Measurements from ENCODE around the gene AKIRIN2. TPM values are rescaled to one million over a fixed set of nuclear protein-coding genes. Genes with fewer than 3 reads are reported as not detected.
"Not testable (repeated sequence)": the region's sequence is repeated elsewhere in the genome, so short reads cannot be mapped to it uniquely, and the experiment has no call there.

The AKIRIN2 gene
- polyA plus RNA-seq, 4 donors = 62.5 to 68.4 (median 63.6) TPM

DNA sequence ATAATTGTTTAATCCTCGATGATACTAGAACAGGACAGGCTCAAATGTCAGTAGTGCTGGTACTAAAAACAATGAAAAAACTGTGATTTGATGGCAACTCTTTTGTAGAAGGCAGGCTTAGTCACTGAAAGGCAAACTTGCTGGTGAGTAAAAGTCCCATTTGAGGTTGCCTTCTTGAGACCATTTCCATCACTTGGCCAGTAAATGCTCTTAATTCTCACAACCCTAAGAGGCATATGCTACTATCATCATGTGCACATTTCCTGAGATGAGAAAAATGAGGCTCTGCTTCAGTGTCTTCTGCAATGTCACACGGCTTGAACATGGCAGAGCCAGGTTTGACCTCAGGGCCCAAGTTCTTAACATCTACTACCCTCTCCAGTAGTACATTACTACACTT lies 9.9 kb downstream of the AKIRIN2 start:
- no peak for DNase-seq (ENCODE audit: low read depth in 4 of 4, low spot score in 2 of 4)

DNA sequence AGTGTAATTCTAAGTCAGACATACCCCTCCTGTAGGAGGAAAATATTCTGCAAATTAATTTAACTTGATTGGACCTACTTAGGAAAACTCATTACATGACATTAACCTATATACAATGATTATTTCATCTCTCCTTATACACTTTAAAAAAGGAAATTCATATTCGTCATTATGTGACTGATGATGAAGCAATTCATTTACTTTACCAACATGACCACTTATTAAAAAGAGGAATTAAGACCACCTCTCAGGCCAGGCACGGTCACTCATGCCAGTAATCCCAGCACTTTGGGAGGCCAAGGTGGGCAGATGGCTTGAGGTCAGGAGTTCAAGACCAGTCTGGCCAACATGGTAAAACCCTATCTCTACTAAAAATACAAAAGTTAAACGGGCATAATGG lies 11.6 kb downstream of the AKIRIN2 start:
- no peak for DNase-seq (ENCODE audit: low read depth in 4 of 4, low spot score in 2 of 4)

DNA sequence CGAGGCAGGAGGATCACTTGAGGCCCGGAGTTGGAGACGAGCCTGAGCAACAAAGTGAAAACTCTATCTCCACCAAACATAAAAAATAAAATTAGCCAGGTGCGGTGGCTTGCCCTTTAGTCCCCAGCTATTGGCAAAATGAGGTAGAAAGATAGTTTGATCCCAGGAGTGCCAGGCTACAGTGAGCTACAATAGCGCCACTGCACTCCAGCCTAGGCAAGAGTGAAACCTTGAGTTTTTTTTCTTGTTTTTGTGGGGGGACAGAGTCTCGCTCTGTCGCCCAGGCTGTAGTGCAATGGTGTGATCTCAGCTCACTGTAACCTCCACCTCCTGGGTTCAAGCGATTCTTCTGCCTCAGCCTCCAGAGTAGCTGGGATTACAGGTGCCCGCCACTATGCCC lies 14.1 kb downstream of the AKIRIN2 start:
- not testable (repeated sequence) for DNase-seq (ENCODE audit: low read depth in 4 of 4, low spot score in 2 of 4)

DNA sequence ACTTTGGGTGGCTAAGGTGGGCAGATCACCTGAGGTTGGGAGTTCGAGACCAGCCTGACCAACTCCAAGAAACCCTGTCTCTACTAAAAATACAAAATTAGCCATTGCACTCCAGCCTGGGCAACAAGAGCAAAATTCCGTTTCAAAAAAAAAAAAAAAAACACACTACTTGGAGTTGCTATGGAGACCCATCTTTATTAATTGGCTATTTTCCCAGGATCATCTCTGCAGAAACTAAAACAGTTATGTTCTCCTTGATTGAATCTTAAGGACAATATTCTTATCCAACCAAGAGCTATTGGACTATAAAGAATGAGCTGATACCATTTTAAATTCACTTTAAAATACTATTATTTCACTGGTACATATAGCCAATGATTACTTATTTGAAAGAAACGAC lies 14.7 kb downstream of the AKIRIN2 start:
- DNase-seq (ENCODE audit: low read depth in 4 of 4, low spot score in 2 of 4) = no peak

DNA sequence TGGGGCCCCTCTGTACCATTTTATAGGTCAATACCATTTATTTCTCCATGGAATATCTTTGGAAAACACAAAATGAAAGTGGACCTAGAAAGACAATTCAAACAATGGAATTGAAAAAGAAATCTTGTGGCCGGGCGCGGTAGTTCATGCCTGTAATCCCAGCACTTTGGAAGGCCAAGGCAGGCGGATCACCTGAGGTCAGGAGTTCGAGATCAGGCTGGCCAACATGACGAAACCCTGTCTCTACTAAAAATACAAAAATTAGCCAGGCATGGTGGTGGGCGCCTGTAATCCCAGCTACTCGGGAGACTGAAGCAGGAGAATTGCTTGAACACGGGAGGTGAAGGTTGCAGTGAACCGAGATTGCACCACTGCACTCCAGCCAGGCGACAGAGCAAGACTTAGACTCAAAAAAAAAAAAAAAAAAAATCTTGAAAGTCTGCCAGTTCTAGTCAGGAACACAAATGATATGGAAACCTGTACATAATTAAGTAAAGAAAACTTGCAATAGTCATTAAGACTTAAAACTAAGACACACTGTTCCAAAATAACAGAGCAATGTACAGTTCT lies 15.3 kb downstream of the AKIRIN2 start:
- not testable (repeated sequence) for DNase-seq (ENCODE audit: low read depth in 4 of 4, low spot score in 2 of 4)

DNA sequence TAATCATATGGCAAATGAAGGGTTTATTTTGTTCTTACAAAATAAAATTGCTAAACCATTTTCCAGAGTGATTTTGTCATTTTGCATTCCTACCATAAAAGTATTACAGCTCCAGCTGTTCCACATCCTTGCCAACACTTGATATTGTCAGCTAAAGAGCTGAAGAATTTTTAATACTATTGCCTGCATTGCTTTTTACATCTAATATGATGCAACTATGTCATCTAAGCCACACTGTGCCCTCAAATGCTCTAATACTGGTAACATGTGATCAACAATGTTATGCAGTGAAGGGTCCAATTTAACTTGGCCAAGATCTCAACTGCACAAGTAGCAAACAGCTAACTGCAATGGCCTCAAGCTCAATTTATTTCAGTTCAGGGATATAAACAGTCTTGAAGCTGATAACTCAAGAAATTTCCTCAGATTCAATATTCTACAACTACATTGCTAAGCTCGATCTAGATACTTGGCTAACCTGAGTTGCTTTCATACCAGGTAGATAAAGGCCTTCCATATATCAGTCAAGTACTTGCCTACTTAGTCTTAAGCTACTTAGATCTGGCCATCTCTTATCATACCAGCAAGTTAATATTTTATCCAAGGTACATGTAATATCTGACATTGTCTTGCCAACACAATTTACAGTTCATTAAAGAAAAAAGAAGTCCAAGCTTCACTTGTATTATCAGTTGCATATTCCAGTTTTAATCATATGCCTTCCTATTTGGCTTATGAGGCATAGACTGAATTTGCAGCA lies 17.0 kb downstream of the AKIRIN2 start:
- DNase-seq (ENCODE audit: low read depth in 4 of 4, low spot score in 2 of 4) = no peak

DNA sequence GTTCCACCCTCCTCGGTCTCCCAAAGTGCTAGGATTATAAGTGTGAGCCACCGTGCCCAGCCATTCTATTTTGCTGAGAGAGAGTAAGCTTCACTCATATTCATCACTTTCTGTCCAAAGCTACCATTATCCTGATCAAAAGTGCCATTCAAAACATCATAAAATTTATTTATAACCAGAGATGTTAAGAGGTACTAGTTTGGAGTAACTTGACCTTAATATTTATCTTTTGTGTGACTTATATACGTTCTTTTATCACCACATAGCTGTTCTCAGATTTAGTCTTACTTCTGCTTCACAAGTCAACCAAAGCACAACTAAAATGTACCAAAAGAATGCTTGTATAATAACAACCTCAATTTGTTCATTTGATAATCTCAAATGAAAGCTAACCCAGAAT lies 18.1 kb downstream of the AKIRIN2 start:
- DNase-seq (ENCODE audit: low read depth in 4 of 4, low spot score in 2 of 4) = no peak

DNA sequence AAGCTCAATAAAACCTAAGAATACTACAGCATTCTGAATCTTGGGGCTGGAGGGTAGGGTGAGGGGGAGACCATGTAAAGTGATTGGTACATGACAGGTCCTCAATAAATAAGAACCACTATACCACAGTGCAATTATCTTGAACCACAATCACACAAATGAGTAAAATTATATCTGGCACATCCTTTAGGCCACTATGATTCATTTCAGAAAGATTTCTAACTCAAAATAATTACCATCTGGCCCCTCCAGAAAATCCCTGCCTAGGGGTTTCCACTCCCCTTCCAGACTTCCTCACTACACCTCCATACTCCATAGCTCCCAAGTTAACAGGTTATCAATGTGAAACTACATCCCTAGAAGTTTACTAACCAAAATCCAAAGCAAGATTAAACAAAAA lies 19.7 kb downstream of the AKIRIN2 start:
- no peak for DNase-seq (ENCODE audit: low read depth in 4 of 4, low spot score in 2 of 4)

DNA sequence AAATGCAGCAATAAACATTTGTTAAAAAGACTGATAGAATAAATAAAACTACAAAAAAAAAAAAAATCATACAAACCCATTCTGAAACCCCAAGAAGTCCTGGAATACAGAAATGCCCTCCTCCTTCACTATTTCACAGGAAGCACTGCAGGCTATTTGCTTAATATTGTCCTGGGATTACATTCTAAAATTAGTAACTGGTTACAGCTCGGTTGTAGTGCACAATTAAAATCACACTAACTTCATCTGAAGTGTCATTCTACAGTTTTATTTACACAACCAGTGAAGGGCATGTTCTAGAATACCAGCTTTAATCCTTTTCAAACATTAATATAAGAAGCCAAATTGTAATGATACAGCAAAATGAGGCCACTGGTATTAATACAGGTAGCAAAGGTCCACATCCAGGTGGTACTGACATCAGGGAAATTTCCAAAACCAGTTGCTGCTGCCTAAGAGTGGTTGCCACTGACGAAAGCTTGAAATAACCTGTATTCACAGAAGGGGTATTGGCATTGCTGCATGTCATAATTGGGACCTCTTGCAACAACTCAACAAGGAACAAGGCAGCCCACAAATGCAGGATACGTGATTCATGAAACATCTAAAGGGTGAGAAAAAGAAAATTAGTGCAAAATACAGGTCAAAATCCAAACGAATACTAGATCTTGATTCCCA lies 26.9 kb downstream of the AKIRIN2 start:
- no peak for DNase-seq (ENCODE audit: low read depth in 4 of 4, low spot score in 2 of 4)

DNA sequence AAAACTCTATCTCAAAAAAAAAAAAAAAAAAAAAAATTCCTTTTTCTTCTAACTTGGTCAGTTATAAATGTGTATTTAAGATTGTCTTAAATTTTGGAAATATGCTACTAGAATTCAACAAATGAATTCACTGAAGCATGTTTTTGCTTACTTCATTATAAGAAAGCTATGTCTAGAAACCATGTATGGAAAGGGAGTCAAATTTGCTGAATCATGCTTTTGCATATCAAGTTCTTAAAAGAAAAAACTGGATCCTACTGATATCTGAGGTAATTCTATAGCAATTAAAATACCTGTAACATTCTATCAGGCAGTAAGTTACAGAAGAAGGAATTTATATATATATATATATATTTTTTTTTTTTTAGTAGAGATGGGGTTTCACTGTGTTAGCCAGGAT lies 27.7 kb downstream of the AKIRIN2 start:
- no peak for DNase-seq (ENCODE audit: low read depth in 4 of 4, low spot score in 2 of 4)

DNA sequence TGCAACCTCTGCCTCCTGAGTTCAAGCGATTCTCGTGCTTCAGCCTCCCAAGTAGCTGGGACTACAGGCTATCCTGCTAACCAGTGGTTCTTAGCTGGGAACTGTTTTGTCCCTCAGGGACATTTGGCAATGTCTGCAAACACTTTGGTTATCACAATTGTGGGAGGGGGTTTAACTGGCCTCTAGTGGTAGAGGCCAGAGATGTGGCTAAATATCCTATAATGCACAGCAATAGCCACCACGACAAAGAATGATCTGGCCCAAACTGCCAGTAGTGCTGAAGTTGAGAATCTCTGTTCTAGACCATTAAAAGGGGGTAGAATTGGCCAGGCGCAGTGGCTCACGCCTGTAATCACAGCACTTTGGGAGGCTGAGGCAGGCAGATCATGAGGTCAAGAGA lies 28.8 kb downstream of the AKIRIN2 start:
- DNase-seq (ENCODE audit: low read depth in 4 of 4, low spot score in 2 of 4) = no peak

DNA sequence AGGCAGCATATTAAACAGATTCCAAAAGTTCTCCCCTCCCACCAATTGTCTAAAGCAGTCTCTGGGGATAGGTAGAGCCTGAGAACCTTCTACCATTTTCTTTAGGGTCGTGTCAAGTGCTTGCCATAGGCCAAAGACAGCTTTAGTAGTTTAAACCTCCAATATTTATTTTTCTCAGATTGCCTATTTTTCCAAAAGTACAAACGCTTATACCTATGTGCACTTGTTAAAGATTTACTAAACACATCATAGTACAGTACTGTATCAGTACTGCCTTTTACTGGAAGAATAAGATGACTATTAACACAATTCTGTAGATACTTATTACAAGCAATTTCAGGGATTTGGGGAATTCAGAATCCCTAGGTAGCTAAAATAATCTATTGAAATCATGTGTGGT lies 29.4 kb downstream of the AKIRIN2 start:
- no peak for DNase-seq (ENCODE audit: low read depth in 4 of 4, low spot score in 2 of 4)

DNA sequence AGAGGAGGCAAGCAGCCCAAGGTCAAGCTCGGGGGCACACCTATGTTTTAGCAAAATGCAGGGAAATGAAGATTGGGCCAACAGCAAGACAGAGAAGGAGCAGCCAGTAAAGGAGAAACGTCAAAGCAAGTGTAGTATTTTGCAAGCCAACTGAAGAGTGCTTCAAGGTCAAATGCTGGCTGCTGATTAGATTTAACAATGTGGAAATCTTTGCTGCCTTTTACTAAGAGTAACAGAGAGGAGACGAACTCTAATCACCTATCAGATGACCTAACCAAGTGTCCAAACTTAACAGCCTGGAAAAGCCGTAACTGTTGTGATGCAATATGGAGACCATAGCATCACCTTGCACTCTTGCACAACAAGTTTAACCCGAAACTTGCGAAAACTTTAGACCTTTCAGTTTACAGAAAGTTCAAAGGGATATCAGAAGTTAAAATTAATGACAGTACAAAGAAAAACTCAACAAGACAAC lies 30.4 kb downstream of the AKIRIN2 start:
- DNase-seq (ENCODE audit: low read depth in 4 of 4, low spot score in 2 of 4) = no peak

DNA sequence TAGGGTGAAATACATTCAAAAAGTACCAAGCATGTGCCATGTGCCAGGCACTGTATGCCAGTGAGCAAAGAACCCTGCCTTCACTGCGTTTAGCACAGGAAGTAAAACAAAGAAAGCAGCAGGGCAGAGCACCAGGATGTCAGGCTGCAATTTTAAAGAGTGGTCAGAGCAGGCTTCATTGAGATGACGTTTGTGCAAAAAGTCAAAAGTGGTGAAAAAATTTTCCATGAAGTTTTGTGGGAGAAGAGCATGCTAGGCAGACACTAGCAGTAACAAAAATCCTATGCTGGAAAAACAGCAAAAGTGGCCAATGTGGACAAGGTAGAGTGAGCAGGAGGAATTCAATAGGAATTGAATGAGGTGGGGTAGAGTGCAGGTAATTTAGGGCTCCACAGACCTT lies 31.3 kb downstream of the AKIRIN2 start:
- DNase-seq (ENCODE audit: low read depth in 4 of 4, low spot score in 2 of 4) = no peak

DNA sequence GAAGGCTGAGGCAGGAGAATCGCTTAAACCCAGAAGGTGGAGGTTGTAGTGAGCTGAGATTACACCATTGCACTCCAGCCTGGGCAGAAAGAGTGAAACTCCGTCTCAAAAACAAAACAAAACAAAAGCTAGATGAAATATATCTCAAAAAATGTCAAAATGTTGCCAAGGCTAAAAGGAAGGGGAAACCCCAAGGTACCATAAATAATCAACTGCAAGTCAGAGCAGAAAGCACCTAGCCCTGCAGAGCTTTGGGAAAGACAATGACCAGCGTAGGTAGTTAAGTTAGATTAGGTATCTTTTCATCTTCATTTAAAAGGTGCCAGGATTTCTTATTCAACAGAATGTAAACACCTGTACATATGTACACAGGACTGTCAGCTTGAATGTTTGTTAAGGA lies 33.0 kb downstream of the AKIRIN2 start:
- DNase-seq (ENCODE audit: low read depth in 4 of 4, low spot score in 2 of 4) = no peak

DNA sequence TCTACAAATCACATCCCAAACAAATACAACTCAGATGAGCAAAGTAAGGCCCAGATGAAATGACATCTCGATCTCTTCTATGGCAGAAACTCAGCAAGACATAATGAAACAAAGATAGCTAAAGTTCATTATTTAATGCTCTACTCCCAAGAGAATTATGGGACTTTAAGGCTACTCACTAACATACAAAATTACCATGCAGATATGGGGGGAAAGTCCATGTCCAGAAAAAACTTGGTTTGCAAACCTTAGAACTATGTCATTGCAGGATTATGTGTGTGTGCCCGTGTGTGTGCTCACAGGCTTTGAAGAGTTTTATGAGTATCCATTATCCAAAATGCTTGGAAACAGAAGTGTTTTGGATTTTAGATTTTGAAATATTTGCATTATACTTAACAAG lies 34.0 kb downstream of the AKIRIN2 start:
- no peak for DNase-seq (ENCODE audit: low read depth in 4 of 4, low spot score in 2 of 4)

DNA sequence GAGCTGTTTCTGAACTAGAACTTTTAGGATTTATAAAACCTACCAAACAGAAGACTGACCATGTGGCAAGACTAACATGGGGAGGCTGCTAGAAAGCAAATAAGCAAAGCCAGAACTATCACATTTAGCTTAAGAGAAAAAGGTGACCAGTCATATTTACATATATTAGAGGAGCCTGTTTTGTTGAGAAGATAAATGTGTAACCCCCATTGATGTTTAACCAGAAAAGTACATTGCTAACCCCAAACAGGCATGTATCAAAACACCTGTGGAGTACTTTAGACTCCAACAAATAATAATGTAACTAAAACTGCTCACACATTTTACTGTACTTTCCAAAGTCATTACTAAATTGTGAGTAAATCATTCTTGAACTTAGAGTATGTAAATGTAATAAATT lies 35.0 kb downstream of the AKIRIN2 start:
- no peak for DNase-seq (ENCODE audit: low read depth in 4 of 4, low spot score in 2 of 4)

DNA sequence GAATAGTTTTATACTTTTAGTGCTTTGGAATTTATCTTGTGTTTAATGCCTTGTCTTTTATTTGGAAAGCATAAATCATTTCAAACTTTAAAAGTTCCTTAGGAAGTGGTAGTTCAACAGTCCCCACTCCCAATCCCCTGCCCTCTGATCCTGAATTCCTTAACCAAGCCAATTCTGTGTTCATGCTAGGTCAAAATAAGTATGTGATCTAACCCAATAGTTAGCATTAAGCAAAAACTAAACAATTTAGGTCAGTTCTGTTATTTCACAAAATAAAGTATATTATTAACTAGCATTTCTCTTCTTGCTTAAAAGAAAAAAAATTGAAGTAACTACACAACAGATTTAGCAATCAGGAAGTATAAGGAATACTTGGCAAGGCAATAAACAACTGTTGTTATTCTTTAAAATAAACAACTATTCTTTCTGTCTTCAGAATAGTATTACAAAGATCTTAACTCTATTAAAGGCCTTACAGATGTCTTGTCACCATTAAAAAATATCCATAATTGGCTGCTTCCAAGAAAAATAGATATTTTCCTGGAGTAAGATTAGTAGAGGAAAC lies 37.0 kb downstream of the AKIRIN2 start:
- DNase-seq (ENCODE audit: low read depth in 4 of 4, low spot score in 2 of 4) = no peak

DNA sequence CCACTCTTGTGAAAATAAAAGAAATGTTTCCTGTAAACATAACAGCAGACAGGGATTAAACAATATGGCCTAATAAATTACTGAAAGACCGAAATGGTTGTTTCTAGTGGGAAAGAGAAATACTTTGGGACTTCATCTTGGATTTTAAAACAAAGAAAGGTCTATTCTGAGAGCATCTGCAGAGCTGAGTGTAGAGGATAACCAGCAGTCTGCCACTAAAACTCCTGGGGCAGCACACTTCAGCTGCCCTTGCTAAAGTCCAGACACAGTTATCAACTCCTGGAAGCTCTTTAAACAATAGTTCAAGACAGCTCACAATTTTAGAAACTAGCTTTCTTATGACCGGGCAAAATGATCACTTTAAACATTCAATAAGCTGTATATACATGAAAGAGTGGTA lies 38.6 kb downstream of the AKIRIN2 start:
- no peak for DNase-seq (ENCODE audit: low read depth in 4 of 4, low spot score in 2 of 4)

DNA sequence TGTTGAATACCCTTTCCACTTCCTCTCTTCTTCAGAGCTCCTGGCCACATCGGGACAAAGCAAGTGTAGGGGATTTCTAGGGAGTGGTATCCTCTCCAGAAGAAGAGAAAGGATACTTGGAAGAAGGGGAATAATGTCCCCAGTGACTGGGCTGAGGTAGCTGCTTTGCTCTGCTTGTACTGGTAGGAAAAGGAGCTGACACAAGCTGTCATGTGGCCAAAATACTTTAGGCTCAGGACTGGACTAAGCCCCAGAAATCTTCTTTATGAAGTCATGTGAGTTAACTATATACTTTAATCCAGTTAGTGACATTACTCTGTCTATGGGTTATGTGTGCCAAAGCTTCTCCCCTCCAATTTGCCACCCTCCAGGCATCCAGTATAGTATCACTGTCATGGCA lies 40.5 kb downstream of the AKIRIN2 start:
- no peak for DNase-seq (ENCODE audit: low read depth in 4 of 4, low spot score in 2 of 4)

DNA sequence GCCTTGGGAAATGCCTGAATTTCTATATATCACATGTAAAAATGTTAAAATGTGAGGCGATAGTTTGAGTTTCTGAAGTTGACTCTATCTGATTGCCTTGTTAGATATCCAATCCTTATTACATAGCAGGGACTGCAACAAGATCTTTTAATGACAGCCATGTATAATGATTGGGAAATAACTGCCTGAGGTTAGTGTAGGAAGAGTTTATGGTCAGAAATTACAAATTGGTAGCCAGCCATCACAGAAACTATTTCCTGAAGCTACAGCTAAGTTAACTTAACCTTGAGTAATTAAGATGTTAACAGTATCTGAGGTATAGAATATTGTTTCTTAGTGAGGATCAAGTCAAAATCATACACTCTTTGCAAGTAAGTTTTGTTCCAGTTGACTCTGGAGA lies 41.0 kb downstream of the AKIRIN2 start:
- no peak for DNase-seq (ENCODE audit: low read depth in 4 of 4, low spot score in 2 of 4)

All from left renal cortex interstitium (tissue), 4 donors.